ENCODE measurements around the gene MOB2.

Gene MOB2, protein sequence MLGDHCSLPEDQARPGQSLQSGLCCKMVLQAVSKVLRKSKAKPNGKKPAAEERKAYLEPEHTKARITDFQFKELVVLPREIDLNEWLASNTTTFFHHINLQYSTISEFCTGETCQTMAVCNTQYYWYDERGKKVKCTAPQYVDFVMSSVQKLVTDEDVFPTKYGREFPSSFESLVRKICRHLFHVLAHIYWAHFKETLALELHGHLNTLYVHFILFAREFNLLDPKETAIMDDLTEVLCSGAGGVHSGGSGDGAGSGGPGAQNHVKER

DNA sequence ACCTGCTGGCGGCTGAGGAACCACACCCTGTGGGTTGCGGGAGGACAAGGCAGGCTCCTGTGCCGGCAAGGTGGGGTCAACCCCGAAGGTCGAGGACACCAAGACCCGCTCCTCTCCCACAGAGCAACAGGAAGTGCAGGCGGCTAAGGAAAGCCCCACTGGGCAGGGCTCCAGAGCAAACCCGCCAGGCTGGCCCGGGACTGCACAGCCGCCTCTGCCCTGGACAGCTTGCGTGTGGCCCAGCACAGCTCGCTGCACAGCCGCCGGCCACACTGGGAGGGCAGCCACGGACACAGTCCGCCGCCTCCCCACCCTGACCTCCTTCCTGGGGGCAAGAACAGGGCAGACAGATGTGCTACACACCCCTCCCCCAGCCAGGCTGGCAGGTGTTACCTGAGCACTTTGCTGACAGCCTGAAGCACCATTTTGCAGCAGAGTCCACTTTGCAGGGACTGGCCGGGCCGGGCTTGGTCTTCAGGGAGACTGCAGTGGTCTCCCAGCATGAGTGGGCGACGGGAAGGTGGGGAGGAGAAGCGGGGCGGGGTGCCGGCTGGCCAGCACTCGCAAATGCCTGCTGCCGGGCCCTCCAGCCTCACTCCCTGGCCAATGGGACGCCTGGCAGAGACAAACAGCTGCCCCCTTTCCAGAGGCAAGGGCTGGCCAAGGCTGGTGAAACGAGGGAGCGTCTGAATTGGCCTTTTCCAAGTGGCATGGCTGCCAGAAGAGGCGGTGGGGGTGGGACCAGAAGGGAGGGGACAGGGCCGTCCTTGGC is at the start of gene MOB2:
Gene MOB2 (minus strand): TSS at position 726 of the 772 bp plus-strand sequence. CDS start 223 bp downstream, at position 503.
- no peak for DNase-seq (ENCODE audit: low read depth in 2 of 2)

DNA sequence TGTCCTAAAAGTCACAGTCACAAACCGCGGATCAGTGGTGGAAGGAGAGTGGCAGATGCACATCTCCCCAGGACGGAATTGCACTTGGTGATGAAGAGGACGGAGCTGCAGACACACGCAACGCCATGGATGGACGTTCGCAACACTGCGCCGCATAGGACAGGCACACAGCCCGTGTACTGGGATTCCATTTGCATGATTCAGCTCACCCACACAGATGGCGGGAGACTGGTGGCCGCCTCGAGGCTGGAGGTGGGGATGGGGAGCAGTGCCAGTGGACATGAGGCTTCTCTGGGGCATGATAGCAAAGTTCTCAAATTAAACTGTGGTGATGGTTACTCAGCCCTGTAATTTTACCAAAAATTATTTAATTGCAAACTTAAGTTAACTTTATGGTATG is 48.1 kb upstream of the MOB2 start:
- DNase-seq (ENCODE audit: low read depth in 2 of 2), result no peak

DNA sequence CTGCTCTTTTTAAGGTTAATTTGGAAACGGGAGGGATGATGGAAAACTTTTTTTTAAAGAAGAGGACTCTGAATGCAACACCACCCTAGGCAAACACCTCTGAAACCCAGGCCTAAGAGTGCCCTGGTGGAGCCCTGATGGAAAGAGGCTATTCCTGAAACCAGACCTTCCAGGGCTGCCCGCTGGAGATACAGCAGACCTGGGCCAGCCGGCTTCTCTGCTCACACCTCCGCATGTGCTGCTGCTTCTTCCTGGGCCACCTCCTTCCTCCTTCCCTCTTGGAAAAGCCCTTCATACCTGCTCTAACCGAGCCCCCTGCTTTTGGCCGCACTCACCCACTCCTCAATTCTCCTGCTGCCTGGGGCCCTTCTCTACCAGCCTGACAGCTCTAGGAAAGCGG is 47.6 kb upstream of the MOB2 start:
- DNase-seq (ENCODE audit: low read depth in 2 of 2), result no peak

DNA sequence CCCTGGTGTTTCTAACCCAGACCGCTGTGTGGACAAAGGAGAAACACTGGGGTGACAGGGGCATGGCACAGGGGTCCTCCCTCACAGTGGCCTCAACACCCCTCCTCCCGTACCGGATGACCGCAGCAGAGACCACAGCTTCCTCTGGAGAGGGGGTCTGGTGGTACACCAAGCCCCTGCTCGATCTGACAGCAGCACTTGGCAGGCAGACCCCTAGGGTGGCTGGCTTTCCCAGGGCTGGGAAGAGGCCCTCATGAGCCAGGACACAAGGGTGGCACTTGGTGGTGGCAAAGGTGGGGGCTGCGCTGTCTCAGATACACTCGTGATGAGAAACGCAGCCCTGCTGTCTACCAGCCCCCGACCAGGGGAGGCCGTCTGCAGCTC is 46.8 kb upstream of the MOB2 start:
- DNase-seq (ENCODE audit: low read depth in 2 of 2), result no peak

DNA sequence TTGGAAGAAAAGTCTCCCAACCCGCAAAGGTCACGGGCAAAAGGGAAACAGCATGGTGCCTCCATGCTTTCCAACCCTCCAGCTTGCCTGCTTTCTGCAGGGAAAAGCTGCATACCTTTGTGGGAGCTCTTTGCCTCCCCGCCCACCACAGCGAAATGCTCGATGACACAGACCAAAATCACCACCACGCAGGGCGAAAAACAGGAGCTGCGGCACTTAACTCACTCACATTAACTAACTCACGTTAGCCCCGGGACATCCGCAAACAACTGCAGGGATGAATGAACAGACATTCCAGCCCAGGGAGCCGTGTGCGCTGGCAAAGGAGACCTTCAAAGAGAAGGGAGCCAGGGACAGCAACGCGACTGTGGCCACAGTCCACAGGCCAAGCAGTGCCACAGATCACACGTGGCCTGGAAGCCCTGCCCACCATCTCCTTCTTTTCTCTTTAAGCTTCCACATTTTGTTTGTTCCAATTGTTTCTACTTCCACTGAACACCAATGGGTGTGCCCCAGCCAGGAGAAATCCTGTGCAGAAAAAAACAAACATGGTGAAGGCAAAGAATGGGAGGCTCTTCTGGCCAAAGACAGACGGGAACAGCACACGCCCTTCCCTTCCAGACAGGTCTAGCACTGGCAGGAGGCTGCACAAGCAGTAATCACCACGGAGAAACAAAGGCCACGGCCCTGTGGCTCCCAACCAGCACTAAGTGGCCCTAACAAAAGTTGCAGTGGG is 46.2 kb upstream of the MOB2 start:
- no peak for DNase-seq (ENCODE audit: low read depth in 2 of 2)

DNA sequence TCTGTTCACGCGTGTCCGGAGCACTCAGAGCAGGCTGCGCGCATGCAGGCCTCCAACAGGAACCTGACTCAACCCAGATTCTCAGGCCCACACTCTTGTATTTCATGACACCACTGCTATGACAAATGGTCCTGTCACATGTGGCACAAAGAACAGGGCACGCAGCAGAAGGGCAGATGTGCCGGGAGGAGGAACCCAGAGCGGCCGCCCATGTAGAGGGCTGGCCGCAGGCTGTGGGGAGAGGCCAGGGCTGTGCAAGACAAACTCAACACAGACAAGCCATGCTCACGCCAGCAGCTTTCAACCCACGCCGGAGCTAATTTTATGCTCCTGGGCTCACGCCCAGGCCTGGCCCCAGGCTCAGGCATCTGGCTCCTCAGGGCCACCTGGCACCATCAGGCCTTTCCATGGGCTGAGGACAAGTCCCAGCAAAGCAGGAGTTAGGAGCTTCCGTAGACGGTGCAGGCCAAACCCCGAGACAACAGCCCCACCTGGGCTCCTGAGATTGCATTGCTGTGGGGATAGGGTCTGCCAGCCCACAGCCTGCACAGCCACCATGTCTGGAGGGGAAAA is 45.5 kb upstream of the MOB2 start:
- no peak for DNase-seq (ENCODE audit: low read depth in 2 of 2)

DNA sequence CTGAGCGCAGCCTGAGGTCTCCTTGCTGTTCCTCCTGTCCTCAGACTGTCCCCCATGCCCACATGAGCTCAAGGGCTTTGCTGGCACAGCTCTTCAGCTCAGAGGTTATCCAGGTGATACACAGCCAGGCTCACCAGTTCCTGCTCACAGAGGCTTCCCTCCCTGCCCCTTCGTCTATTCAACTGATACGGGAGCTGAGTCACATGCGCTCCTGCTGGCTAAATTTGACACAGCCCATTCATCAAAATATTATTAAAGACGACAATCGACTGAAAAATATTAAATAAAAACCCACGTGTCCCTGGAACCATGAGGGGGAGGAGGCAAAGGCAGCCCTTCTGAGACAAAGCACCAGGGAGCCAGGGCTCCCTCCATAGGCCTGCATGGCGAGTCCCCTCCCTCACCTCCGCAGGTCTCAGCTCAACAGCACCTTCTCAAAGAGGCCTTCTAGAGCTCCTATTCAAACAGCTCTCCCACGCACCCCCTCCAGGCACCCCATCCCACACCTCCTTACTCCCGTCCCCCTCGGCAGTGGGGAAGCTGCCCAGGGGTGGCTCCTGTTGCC is 45.0 kb upstream of the MOB2 start:
- DNase-seq (ENCODE audit: low read depth in 2 of 2), result no peak

DNA sequence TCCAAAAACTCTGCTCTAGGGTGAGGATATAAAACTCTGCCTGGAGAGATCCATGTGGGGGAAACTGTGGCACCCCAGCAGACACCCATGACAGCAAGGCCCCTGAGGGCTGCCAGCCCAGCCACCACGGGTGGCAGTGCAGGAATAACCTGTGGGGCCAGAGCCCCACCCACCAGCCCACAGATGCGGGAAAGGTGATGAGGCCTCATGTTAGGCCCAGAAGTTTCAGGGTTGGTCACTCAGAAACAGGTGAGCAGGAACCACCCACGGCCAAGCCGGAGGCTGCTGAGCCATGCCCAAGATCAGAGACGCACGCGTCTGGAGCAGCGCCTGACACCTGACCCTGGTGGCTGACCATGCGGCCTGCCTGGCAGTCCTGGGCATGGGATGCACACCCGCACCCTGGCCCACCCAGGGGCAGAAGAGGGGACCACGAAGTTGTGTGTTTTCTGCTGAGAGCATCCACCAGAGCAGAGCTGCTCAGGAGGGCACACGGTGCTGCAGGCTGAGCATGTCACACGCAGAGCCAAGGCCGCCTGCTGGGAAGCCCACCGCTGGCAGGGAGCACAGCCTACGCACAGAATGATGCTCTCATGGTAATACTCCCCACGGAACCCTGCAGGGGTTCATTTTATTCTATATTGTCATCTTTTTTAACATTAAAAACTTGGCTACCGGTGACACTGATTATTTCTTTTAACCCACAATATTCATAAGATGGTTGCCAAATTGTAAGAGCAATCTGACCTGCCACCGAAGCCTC is 44.3 kb upstream of the MOB2 start:
- DNase-seq (ENCODE audit: low read depth in 2 of 2), result no peak

DNA sequence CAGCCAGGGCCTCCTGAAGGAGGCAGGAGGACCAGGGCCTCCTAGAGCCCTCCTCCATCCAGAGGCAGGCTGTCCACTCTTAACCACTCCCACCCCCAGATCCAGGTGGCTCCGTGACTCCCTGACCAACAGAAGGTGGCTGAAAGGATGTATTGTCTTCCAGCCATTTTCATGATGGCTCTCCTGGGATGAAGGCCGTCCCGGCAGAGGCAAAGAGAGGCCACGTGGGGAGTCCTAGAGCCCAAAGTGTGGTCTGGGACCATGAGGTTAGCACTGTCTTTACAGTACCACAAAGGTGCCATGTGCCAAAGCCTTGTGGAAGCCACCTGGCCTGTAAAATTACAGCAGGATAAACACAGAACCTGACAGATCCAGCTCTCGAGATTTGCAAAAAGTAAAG is 43.2 kb upstream of the MOB2 start:
- DNase-seq (ENCODE audit: low read depth in 2 of 2), result no peak

DNA sequence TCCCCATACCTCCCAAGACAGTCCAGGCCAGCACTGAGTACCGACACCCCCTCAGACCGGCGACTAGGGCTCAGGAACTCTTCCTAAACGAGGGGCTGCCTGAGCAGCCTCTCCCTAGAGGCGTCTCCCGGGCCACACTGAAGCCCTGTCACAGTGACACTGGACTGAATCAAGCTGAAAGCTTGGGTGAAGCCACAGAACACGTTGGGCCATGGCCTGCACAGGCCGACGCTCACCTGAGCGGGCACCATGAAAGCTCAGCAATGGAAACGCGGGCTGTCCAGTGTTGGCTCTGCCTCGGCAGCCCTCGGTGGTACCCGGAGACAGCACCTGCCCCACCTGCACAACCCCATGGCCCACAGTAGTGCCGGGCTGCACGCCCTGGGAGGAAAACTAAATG is 42.7 kb upstream of the MOB2 start:
- no peak for DNase-seq (ENCODE audit: low read depth in 2 of 2)

DNA sequence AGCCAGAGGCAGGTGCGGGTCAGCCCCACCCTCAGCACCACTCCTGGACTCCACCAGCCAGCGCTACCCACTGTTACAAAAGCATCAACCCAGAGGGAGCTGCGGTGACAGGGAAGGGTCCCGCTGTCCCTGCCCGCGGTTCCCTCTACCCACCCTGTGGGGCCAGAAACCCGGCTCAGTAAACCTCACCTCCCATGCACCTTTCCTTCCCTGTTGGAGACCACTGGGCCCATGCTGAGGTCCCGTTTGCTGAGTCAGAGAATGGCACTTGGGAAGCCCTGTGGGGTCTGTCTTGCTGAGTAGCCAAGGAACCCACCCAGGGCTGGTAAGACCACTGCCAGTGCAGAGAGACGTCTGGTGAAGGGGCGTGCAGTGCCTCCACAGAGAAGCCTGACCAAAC is 42.1 kb upstream of the MOB2 start:
- no peak for DNase-seq (ENCODE audit: low read depth in 2 of 2)

DNA sequence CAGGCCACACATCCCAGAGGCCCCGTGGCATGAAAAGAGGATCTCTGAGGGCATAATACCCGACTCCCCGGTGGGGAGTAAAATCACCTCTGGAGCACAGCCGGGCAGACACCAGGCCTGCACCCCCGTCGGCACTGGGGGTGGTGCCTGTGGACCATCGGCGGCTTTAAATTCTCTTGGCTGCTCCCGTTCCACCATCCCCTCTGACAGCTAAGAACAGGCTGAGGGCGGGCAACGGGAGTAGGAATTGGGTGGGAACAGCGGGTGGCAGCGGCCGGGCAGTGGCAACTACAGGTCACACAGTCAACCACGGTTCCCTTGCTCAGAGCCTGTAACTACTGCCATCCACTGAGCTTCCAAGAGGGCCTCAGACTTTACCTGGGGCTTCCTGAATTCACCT is 40.2 kb upstream of the MOB2 start:
- DNase-seq (ENCODE audit: low read depth in 2 of 2), result no peak

DNA sequence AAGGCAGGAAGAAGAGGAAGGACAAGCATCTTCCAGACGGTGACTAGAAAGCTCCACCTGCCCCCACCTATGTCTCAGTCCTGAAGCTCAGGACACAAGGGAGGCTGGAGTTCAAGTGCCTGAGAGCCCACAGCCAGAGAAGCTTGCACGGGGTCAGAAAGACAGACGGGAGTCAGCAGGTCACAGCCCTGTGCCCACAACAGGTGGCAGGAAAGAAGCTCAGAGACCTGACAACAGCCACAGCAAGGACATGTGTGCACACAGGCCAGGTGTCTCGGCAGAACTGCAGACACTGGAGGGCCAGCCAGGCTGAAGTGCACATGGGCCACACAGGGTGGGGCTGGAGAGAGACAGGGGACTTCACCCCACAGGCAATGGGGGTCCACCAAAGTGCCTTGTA is 37.2 kb upstream of the MOB2 start:
- no peak for DNase-seq (ENCODE audit: low read depth in 2 of 2)

DNA sequence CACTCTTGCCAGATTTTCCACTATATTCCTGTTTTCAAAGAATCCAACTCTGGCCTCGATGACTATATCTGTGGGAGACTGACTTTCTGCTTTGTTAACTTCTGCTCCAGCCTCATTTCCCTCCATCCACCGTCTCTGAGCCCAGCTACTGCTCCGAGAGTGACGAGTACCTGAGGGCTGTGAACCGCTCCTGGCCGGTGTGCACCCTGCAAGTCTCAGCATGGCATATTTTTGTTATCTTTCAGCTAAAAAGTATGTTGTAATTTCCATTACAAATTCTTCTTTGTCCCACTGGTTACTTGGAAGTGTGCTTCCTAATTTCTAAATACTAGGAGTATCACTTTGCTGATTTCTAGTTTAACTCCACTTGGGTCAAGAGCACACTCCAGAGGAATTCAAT is 36.5 kb upstream of the MOB2 start:
- no peak for DNase-seq (ENCODE audit: low read depth in 2 of 2)

DNA sequence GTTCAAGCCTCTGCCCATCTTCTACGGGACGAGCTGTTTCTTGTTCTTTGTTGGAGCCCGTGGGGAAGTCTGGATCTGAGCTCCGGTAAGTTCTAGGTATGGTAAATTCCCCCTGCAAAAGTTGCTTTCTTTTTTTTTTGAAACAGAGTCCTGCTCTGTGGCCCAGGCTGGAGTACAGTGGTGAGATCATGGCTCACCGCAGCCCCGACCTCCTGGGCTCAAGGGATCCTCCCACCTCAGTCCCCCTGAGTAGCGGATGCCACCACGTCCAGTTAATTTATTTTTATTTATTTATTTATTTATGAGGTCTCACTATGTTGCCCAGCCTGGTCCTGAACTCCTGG is 35.5 kb upstream of the MOB2 start:
- DNase-seq (ENCODE audit: low read depth in 2 of 2), result no peak

DNA sequence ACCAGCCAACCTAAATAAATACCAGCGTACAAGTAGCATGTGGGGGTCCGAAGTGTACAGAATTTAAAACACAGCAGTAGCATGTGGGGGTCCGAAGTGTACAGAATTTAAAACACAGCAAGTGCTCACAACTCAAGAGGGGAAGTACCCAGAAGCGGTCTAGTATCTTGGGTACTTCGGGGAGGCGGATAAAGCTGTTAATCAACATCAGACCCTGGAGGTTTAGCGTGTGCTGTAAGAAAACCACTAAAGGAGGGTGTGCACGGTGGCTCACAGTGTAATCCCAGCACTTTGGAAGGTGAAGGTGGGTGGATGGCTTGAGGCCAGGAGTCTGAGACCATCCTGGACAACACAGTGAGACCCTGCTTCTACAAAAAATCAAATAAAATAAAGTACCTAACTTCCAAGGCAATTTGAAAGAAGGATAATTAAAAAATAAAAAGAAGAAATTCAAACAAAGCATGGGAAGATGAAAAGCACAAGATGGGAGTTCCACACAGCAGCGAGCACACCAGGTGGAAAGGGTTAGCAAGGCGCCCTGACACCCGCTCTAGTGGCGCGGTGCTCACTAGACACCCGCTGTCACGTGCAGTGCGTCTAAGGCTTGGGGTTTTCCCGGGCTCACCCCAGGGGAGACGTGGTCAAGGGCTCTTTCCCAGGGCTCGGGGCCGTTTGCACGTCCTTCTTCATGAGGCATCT is 35.0 kb upstream of the MOB2 start:
- DNase-seq (ENCODE audit: low read depth in 2 of 2), result no peak

DNA sequence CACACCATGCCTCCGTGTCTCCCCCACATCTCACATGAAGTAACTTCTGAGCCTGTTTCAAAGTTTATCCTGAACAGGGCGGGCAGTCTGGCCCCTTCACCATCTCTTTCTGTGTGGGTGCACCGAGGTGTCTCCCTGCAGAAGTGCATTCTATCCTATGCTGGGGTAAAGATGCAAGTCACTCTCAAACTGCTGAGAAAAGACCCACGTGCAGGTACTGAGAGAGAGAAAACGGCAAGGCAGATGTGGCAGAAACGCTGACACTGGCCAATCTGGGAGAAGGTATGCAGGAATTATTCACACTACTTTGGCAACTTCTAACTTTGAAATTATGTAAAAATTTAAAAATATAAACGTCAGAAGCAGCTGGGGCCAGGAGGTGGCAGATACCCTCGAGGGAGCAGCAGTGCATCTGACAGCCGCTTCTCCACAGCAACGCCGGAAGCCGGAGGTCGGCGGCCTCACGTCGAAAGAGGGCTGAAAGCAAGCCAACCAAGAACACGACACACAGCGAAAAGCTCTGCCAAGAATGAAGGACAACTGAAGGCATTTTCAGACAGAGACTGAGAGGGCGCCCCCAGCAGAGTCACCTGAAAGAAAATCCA is 34.2 kb upstream of the MOB2 start:
- DNase-seq (ENCODE audit: low read depth in 2 of 2), result no peak

DNA sequence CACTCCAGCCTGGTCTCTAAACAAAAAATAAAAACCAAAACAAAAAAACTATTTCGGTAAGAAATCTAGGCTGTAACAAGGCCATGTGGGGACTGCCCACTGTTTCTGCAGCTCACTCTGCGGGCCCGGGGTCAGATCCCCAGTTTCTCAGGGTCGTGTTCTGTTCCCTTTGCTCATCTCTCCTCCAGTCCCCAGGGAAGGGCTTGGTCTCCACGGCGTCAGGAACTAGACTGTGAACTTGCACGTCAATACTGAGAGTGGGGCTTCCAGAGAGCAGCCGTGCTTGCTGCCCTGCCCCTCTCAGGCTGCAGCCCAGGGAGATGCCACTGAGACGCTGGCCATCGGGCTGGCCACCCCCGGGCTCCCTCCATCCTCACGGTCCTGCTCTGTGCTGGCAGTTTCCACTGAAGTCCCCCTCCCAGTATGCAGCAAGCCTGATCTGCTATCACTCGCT is 33.7 kb upstream of the MOB2 start:
- DNase-seq (ENCODE audit: low read depth in 2 of 2), result no peak

DNA sequence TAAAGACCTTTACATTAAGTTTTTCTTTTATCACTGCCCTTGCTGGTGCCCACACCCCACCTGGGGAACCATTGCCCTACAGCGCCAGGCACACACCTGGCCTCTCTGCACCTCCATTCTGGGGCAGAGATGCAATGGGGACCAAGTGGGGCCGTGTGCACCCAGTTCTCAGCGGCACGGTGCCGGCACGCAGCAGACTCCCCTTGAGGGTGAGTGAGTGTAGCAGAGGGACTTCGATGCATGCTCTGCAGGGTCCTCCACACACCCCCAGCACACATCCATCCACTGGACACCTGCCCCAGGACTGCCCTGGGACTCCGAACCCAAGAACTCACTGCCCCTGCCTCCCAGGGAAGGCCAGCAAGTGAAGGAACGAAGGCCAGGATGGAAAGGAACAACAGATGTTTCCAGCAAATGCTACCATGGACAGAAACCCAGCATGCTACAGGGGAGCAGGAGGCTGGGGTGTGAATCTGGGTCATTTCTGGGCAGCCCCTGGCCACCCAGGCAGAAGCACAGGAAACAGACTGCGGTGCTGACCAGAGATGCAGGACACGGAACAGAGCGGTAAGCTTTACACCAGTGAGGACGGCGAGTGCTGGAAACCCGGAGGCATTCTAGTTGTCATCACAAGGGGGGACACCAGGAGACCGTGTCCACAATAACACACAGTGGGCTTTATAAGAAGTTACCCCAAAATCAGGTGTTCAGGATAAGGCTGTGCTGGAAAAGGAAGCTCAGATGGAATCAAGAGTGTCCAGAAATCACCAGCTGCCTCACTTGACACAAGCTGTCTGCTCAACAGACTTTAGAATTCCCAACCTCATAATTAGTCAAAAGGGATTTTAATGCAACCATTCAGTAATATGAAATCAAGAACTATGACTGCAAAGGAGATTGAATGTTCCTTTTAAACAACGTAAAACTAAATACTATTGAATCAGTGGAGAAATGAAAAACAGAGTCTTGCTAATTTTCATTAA is 32.7 kb upstream of the MOB2 start:
- DNase-seq (ENCODE audit: low read depth in 2 of 2), result no peak
